ENCODE measurements around the gene SMOC2.

DNA sequence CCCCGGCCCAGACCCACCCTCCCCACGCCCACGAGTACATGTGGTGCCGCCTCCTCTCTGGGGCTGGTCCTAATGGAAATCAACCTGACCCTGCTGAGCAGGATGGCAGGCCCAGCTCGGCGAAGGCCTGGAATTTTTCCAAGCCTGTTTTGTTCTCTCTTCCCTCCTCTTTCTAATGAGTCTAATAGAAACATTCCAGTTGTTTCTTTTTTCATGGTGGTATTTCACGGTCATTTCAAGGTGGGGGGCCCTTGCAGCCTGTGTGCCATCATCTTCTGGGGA, 16.6 kb downstream of the SMOC2 start:
- TF ChIP-seq, protein P1, sequence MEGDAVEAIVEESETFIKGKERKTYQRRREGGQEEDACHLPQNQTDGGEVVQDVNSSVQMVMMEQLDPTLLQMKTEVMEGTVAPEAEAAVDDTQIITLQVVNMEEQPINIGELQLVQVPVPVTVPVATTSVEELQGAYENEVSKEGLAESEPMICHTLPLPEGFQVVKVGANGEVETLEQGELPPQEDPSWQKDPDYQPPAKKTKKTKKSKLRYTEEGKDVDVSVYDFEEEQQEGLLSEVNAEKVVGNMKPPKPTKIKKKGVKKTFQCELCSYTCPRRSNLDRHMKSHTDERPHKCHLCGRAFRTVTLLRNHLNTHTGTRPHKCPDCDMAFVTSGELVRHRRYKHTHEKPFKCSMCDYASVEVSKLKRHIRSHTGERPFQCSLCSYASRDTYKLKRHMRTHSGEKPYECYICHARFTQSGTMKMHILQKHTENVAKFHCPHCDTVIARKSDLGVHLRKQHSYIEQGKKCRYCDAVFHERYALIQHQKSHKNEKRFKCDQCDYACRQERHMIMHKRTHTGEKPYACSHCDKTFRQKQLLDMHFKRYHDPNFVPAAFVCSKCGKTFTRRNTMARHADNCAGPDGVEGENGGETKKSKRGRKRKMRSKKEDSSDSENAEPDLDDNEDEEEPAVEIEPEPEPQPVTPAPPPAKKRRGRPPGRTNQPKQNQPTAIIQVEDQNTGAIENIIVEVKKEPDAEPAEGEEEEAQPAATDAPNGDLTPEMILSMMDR (IDR thresholded peaks at IDR 0.05; ENCODE audit: low read depth, low read length) = no peak
- TF ChIP-seq EZH2phosphoT487 (IDR thresholded peaks at IDR 0.05; ENCODE audit: low read depth) = no peak

Data from OCI-LY3 (cell line).